GM21825 (cell line): ENCODE data around the gene SPATA25.
"Not testable (repeated sequence)": the region's sequence is repeated elsewhere in the genome, so short reads cannot be mapped to it uniquely, and the experiment has no call there.

Experiments used
- ATAC-seq: cut with Tn5 transposase; IDR thresholded peaks from one replicate; pipeline ENCODE4 v1.9.1; 2021; ENCODE audit warnings: mild to moderate bottlenecking, moderate library complexity; ENCODE audit not compliant: unreplicated experiment

The SPATA25 gene

GRCh38 chr20:45887346-45887715 lies at the start of gene SPATA25:
Gene SPATA25, minus strand, starts transcription at chr20:45887622. Its CDS starts 32 bp downstream, at chr20:45887590.
- ATAC-seq: no peak

GRCh38 chr20:45935416-45936046 lies 48.1 kb upstream of the SPATA25 start:
- peak; percentile 7 for ATAC-seq

GRCh38 chr20:45934586-45935415 lies 47.4 kb upstream of the SPATA25 start, which contains the start of gene PCIF1:
Gene PCIF1, plus strand, starts transcription at chr20:45934683. Its CDS starts 4,317 bp downstream, at chr20:45939000.
- ATAC-seq: peak; percentile 65

GRCh38 chr20:45934046-45934585 lies 46.7 kb upstream of the SPATA25 start:
- ATAC-seq: peak; percentile 10

- ATAC-seq: peak; percentile 37
These were observed 46.0 kb upstream of the SPATA25 start for GRCh38 chr20:45933266-45934045.

GRCh38 chr20:45931680-45932079 lies 44.3 kb upstream of the SPATA25 start:
- not testable (repeated sequence) for ATAC-seq

- ATAC-seq: no peak
These were observed 39.9 kb upstream of the SPATA25 start for GRCh38 chr20:45927071-45927878.

- no peak for ATAC-seq
These were observed 39.3 kb upstream of the SPATA25 start for GRCh38 chr20:45926731-45927070.

- no peak for ATAC-seq
These were observed 38.5 kb upstream of the SPATA25 start for GRCh38 chr20:45925821-45926506.

GRCh38 chr20:45924391-45925261 lies 37.2 kb upstream of the SPATA25 start:
- ATAC-seq: no peak

GRCh38 chr20:45921337-45922189 lies 34.1 kb upstream of the SPATA25 start:
- ATAC-seq: no peak

GRCh38 chr20:45920462-45921336 lies 33.3 kb upstream of the SPATA25 start:
- no peak for ATAC-seq

- ATAC-seq: no peak
These were observed 32.3 kb upstream of the SPATA25 start for GRCh38 chr20:45919542-45920399.

- no peak for ATAC-seq
These were observed 31.5 kb upstream of the SPATA25 start for GRCh38 chr20:45918779-45919537.

- no peak for ATAC-seq
These were observed 30.8 kb upstream of the SPATA25 start for GRCh38 chr20:45918182-45918737.
